ENCODE data around the gene MRPS18A. TPM values are rescaled to one million over a fixed set of nuclear protein-coding genes. Genes with fewer than 3 reads are reported as not detected.

MRPS18A gene
- total RNA-seq, 1 donor from 2014 or later = 79.5 TPM

DNA sequence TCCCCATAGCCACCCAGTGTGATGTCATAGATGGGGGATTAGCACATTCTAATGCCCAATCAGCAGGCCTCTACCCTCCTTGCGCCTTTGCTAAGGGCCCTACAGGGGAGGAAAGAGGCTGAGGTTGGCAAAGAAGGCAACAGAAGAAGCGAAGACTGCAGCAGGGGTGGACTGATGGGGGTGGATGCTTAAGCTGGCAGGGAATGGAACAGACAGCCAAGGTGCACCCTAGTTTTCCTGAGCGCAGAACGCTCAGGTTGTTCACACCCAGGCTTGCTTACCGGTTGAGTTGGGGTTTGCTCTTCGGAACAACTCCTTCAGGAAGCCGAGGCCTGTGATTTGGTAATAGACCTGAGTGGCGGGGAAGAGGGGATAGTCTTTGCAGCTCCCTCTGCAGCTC lies 12.7 kb downstream of the MRPS18A start:
- peaks cover 41% of the 10 kb centered on the region for H3K36me3 ChIP-seq (ENCODE audit: control insufficient read depth, insufficient read depth, low read length)
- TF ChIP-seq, protein P1, sequence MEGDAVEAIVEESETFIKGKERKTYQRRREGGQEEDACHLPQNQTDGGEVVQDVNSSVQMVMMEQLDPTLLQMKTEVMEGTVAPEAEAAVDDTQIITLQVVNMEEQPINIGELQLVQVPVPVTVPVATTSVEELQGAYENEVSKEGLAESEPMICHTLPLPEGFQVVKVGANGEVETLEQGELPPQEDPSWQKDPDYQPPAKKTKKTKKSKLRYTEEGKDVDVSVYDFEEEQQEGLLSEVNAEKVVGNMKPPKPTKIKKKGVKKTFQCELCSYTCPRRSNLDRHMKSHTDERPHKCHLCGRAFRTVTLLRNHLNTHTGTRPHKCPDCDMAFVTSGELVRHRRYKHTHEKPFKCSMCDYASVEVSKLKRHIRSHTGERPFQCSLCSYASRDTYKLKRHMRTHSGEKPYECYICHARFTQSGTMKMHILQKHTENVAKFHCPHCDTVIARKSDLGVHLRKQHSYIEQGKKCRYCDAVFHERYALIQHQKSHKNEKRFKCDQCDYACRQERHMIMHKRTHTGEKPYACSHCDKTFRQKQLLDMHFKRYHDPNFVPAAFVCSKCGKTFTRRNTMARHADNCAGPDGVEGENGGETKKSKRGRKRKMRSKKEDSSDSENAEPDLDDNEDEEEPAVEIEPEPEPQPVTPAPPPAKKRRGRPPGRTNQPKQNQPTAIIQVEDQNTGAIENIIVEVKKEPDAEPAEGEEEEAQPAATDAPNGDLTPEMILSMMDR (IDR thresholded peaks at IDR 0.05; ENCODE audit: insufficient read depth, low read length, severe bottlenecking) = no peak
- H3K27me3 ChIP-seq (ENCODE audit: control insufficient read depth, insufficient read depth, low read length) = no peaks in the 10 kb centered on the region

DNA sequence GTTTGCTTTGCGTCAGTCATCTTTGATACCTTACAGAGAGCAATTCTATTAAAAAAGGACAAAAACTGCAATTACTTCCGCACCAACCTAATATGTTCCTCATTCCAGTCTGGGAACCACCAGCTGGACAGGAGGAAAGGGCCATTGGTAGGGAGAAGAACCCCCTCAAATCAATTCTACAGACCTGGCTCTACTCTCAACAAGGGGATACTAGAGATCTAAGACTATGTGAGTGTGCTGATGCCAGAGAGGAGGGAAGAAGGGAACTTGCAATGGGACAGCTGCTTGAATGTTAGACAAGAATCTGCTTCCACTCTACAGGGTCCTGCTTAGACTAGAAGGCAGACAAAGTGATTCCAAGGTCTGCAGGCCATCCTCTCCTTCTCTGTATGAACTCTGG lies 13.3 kb downstream of the MRPS18A start:
- Histone ChIP-seq H3K36me3 (ENCODE audit: control insufficient read depth, insufficient read depth, low read length) (peaks cover 38% of the 10 kb centered on the region), H3K4me3 (ENCODE audit: low read depth, low read length) (no peak overlapping the region), H3K27me3 (ENCODE audit: control insufficient read depth, insufficient read depth, low read length) (no peaks in the 10 kb centered on the region)
- no peak for DNase-seq (ENCODE audit: low read depth)
- TF ChIP-seq, protein P1 (IDR thresholded peaks at IDR 0.05; ENCODE audit: insufficient read depth, low read length, severe bottlenecking) = no peak
- no peak for FAIRE-seq

More for the DNA sequence above, 12.7 kb downstream of the MRPS18A start:
- FAIRE-seq (no peak), DNase-seq (ENCODE audit: low read depth) (no peak)
- no peak overlapping the region for H3K4me3 ChIP-seq (ENCODE audit: low read depth, low read length)

GRCh38 chr6:43673444-43674084 lies 14.0 kb downstream of the MRPS18A start:
- H3K27me3 ChIP-seq (ENCODE audit: control insufficient read depth, insufficient read depth, low read length) = no peaks in the 10 kb centered on the region
- peaks cover 37% of the 10 kb centered on the region for H3K36me3 ChIP-seq (ENCODE audit: control insufficient read depth, insufficient read depth, low read length)
- DNase-seq (ENCODE audit: low read depth) = no peak
- H3K4me3 ChIP-seq (ENCODE audit: low read depth, low read length) = no peak overlapping the region
- TF ChIP-seq, protein P1 (IDR thresholded peaks at IDR 0.05; ENCODE audit: insufficient read depth, low read length, severe bottlenecking) = no peak
- FAIRE-seq = no peak

DNA sequence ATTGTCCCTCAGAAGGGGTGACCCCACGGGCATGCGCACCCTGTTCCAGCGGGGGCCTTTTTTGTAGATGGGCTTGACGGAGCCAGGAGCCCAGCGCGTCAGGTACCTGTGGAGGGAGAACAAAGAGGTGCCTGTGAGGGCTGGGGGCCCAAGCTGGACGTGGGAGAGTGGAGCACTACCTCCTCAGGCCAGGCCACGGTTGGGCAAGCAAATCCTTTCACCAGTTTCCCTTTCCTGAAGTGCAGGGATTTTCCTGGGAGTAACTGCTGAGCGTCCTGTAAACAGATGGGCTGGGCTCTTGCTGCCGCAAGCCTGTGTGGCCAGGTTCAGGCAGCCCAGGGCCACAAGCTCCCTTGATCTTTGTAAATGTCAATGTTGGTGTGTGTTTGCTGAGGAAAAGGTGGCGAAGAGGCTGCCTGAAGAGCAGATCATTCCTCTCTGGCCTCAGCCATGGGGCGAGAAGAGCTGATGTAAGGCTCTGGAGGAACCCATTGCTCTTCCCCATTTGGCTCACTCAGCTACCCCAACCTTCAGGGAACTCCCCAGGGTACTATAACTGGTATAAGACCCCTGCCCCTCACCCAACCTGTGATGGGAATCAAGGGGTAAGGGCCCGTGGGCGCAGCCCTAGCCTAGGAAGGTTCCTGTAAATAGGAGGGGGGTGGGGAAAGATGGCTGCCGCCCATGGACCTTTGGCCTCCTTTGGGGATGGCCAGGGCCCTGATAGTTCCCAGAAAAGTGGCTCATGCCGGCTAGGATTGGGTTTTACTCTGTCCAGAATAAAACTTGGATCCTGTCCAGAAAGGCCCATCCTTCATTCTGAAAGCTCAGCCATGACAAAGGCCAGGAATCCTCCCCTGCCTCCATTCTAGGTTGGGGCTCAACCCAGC lies 15.5 kb downstream of the MRPS18A start:
- H3K4me3 ChIP-seq (ENCODE audit: low read depth, low read length) = no peak overlapping the region
- peaks cover 26% of the 10 kb centered on the region for H3K36me3 ChIP-seq (ENCODE audit: control insufficient read depth, insufficient read depth, low read length)
- FAIRE-seq = no peak
- no peaks in the 10 kb centered on the region for H3K27me3 ChIP-seq (ENCODE audit: control insufficient read depth, insufficient read depth, low read length)
- no peak for DNase-seq (ENCODE audit: low read depth)
- TF ChIP-seq, protein P1 (IDR thresholded peaks at IDR 0.05; ENCODE audit: insufficient read depth, low read length, severe bottlenecking) = no peak

- TF ChIP-seq, protein P1 (IDR thresholded peaks at IDR 0.05; ENCODE audit: insufficient read depth, low read length, severe bottlenecking) = no peak
- FAIRE-seq (no peak), DNase-seq (ENCODE audit: low read depth) (no peak)
- Histone ChIP-seq H3K4me3 (ENCODE audit: low read depth, low read length) (no peak overlapping the region), H3K36me3 (ENCODE audit: control insufficient read depth, insufficient read depth, low read length) (peaks cover 20% of the 10 kb centered on the region), H3K27me3 (ENCODE audit: control insufficient read depth, insufficient read depth, low read length) (no peaks in the 10 kb centered on the region)
Observed at GRCh38 chr6:43671011-43671800, 16.4 kb downstream of the MRPS18A start.

Measured in bronchial epithelial cell (primary cell).